GM18873 (cell line): ENCODE data around the gene C10orf71.

ENCODE experiments used
- ATAC-seq: cut with Tn5 transposase; IDR thresholded peaks from one replicate; pipeline ENCODE4 v1.9.1; 2021; ENCODE audit warnings: mild to moderate bottlenecking, moderate library complexity, moderate number of reproducible peaks; ENCODE audit not compliant: unreplicated experiment, low FRiP score

The C10orf71 gene

DNA sequence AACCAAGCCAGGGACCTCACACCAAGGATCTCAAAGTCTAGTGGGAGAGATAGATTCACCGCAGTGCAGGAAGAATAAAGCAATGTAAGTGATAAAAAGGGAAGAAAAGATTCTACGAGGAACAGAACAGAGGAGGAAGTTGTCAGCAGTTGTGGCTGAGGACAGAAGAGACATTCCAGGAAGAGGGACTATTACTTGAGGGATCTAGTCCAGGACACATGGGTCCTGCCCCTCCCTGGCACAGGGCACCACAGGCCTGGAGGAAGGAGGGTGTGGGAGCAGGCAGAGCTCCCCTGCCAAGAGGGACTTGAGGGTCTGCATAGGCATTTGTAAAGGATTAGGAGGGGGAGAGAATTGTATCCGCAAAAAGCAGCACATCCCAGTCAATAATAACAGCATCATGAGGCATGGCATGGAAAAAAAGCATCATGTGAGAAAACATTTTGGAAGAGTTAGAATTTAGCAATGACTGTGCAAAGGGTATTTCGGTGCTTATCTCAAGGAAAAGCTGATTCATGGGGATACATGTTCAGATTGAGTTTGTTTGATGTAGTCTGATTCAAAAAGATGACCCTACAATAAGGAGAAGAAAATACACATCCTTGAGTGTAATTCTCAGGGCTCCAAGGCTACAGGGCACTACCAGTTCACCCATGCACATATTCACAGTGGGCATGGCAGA lies 12.7 kb downstream of the C10orf71 start:
- no peak for ATAC-seq

DNA sequence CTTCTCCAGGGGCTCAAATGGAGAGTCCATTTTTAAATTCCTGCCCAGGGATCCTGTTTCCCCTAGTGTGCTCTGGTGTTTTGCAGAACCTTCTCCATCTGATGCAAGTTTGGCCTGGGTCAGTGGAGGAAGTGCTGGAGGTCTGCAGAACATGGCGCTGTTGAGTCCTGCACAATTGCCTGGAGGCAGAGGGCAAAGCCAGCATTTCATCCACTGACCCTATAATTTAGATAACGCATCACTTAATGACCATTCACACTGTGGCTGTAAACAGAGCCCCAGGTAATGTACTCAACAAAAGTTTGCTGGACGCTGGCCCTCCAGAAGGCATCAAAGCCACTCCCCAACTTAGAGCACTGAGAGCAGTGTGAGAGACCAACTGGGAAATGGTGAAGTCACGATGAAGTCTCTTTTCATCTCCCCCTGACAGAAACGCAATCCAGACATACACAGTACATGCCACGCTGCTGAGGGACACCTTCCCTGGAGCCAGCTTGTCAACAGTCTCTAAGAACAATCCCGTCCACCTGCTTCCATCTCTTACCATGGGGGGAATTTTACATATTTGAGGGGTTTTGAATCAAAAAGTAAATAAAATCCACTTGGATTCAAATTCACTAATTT lies 13.4 kb downstream of the C10orf71 start:
- no peak for ATAC-seq

DNA sequence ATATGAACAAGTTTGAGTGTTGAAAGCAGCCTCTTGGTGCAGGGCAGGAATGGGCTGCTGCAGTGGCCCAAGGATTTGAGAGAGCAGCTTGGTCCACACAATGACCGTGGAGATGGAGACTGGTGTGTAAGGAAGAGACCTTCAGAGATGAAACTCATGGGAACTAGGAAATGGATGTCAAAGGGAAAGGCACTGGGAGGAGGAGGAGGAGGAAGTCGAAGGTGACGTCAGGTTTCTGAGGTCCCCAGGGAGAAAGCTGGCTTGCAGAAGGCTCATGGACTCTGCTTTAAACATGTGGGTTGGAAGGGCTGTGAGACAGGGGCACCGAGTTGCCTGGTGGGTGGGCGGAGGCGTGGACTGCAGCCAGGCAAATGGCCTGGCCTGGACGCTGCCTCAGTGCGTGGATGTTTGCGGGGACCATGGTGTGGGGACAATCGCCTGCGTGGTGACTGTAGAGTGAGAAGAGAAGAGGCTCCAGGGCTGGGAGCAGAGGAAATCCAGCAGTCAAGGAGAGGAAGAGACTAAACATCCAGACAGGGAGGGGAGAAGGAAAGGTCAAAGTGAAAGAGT lies 14.6 kb downstream of the C10orf71 start:
- ATAC-seq = no peak

DNA sequence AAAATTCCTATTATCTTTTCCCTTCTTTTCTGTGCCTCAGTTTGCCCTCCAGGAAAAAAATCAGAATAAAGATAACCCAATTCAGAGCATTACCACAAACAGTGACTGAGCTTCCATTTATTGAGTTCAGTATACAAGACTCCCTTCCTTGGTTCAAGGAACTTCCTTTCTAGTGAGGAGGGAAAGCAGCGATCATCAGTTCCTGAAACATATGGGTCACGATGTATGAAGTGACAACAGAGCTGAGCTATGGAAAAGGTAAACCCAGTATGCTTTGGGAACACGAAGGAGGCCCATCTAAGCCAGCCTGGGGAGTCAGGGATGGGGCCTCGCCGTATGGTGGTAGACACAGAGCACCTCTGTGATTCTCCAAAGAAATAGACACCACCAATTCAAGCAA lies 15.8 kb downstream of the C10orf71 start:
- no peak for ATAC-seq

DNA sequence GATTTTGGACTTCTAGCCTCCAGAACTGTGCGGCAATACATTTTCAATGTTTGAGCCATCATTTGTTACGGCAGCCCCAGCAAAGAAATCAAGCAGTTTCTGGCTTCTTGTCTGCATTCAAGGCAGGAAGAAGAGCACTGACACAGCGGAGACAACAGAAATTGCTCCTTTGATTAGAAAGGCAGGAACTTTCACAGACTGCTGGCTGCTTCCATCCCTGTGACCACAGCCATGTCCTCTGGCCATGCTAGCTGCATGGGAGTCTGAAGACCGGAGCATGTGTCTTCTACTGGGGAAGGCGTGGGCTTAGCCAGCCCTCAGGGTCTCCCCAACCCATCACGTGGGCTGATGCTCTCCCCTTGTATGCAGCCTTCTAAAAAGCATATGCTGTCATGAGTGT lies 19.1 kb downstream of the C10orf71 start:
- no peak for ATAC-seq

DNA sequence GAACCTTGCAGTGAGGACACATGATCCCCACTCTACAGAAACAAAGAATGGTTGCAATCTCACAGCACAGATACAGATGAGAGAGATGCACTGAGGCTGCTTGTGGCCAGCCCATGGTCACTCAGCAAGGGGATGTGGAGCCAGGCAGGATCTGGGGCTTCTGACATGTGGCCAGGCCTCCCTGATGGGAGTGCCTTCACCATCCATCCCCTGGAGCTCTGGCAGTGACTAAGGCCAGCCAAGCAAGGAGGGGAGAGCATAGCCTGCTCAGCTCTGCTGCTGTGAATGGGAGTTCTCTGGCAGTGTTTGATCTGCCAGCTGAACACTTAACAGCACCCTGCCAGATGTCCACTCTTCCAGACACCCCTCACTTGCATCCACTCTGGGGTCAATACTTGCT lies 19.8 kb downstream of the C10orf71 start:
- ATAC-seq = no peak

DNA sequence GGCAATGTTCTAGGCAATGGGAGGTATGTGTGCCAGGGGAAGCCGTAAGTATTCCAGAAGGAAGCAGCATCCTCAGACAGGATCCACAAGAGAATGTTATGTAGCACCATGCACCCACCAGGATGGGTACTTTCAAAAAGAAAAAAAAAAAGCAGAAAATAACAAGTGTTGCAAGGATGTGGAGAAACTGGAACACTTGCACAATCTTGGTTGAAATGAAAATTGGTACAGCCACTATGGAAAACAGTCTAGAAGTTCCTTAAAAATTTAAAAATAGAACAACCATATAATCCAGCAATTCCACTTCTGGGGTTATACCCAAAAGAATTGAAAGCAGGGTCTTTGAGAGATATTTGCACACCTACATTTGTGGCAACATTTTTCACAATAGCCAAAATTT lies 20.2 kb downstream of the C10orf71 start:
- ATAC-seq = no peak

DNA sequence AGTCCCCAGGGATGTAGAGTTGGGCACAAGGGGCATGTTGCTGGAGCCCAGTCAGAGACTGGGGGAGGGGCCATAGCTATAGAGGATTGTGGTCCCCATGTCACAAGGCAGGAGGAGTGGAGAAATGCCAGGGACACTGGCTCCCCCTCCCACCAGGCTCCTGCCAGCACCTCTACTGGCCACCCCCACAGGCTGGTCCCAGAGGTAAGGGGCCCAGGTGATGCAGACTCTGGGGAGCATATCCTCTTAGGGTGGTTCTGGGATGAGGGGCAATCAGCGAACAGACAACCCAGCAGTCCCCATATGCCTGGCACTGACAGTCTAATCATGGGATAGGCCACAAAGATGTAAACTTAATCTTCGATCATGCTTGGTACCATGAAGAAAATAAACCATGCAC lies 21.2 kb downstream of the C10orf71 start:
- no peak for ATAC-seq

DNA sequence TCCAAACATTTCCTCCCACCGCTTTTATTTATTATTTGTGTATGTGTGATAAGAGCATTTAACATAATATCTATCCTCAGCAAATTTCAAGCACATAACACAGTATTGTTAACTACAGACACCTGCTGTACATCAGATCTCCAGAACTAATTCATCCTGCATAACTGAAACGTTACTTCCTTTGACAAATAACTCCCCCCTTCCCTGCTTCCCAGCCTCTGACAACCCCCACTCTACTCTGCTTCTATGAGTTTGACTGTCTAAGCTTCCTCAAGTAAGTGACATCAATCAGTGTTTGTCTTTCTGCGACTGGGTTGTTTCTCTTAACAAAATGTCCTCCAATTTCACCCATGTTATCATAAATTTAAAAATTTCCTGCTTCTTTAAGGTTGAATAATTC lies 22.1 kb downstream of the C10orf71 start:
- ATAC-seq = no peak

DNA sequence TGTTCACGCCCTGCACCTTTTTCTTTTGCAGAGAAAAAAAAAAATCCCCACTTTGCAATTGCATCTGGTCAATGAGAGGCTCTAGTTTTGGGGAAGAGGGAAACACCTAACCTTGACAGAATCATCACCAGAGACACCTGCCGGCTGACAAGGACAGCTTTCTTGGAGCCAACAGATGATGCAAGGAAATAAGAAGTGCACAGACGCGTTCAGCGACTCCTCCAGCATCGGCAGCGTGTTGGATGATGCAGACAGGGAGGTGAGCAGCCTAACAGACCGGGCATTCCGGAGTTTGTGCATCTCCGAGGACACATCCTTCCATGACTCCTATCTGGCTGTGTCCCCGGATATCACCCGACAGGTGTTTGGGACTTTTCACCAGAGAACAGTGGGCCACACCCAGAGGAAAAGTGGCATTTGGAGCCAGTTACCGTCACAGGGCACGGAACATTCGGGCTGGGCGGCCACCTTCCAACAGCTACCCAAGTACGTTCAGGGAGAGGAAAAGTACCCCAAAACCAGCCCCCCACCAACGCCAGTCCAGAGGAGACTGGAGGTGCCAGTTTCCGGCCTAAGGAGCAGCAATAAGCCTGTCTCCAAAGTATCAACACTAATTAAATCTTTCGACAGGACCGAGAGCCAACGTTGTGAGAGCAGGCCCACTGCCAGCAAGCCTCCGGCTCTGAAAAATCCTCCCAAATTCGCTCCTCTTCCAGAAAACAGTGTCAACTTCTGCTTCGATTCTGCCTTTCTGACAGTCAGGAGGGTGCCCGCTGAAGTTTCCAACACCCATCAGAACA lies 23.6 kb downstream of the C10orf71 start:
- ATAC-seq = no peak

DNA sequence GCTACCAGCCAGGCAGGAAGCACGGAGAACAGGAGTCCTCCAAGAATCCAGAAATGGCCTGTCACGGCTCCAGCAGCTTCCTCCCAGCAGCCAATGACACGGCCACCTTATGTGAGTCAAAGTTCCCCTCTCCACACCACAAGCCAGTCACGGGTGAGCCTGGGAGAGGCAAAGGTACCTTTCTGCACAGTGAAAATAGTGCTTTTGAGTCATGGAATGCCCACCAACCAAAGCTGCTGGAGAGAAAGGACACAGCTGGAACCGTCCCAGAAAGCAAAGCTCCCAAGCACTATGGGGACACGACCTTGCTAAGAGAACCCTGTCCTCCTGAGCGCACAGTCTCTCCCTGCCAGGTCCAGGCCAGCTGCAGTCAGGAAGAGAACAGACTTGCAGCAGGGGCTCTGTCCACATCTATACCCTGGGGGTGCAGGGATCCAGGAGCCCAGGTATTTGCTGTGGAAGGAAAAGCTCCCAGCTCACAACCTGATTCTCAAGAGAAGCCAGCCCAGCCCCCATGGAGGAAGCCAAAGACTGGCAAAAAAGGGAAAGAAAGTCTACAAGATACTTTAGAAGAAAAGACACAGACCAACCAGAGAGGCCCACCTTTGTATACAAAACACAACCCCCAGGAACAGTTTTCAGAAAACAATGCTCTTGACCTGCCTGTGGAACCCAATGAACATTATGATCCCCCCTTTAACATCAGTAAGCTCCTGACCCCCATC lies 24.4 kb downstream of the C10orf71 start:
- ATAC-seq = no peak

DNA sequence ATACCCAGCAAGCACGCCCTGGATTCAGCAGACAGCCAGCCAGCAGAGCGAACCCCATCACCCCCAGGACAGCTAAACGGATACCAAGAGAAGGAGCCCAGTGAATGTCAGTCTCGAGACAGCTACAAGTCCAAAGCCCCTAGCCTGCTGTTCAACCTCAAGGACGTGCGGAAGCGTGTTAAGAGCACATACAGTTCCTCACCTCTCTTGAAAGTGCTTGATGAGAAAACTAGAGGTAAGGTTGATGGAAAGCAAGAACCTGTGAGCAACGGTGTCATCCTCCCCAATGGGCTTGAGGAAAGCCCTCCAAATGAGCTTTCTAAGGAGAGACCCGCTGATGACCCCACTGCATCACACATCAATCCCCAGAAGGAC lies 24.9 kb downstream of the C10orf71 start:
- no peak for ATAC-seq

DNA sequence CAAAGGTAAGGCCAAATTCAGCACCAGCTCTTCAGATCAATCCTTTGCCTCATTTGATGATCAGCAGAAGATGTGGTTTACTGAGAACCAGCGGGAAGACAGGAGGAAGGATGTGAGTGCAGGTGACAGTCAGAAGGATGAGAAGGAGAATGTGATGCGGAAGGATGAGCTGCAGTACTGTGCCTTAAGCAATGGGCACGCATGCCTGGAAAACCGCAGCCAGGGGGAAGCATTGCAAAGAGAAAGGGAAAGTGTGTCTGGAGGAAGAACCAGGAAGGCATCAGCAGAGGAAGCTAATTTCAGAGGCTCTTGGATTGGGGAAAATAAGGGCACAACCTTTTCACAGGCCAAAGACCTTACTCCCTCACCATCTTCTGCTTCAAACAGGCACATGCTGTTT lies 25.7 kb downstream of the C10orf71 start:
- ATAC-seq = no peak

DNA sequence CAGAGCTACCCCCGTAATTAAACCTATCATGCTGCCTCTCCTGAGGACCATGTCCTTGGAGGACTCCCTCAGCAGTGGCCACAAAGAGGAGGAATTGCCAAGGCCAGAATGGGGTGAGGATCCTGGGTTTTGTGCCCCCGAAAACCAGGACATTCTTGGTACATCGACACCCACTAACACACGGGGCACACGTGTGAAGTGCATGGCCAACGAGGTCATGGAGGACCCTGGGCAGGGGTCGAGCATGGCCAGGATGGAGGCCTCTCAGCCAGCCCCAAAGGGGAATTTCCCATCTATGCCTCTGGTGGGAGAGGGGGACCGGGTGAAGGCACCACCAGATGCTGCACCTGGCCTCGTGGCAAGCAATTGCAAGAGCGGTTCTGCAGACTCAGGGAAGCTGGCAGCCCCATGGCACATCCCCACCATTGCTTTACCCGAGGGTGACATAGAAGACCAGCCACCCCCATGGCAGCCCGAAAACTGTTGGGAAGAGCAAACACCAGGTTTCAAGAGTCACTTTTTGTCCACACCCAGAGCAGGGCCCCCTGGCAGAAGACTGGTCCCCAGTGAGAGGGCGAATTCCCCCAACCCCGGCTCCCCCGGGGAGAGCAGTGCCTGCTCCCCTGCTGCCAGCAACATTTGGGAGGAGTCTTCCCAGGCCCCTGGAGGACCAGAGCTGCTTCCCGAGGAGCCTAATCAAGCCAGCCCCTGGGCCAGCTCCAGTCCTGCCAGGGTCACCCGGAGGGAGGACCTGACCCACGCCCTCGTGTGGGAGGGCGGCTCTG lies 26.4 kb downstream of the C10orf71 start:
- ATAC-seq = no peak

DNA sequence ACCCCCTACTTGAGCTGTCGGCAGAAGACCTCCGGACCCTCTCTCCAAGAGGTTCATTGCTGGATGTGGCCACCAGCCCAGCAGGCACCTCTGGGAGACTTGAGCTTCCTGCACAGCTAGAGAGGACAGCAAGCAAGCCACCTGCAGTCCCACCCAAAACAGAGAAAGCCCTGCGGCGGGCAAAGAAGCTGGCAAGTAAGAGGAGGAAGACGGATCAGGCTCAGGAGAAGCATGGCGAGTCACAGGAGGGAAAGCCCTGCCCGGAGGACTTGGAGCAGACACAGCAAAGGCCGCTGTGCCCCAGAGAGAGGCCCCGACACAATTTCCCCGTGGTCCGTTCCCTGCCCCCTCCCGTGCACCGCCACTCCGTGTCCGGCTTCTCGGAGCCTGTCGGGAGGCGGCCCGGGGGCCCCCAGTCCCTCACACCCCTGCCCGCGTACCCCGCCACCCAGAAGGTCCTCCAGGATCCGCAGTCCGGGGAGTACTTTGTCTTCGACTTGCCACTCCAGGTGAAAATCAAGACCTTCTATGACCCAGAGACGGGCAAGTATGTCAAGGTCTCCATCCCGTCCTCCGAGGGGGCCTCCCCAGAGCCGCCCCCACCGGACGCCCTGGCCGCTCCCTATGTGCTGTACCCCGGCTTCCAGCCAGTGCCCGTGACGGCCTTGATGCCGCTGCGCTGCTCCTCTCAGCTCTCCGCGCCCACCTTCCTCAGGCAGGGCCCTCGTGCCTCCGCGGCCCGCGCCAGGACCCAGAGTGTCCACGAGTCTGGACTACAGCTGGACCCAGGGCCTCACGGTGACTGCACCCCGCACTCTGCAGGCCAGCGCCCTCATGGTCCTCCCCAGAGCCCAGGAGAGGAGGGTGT lies 27.2 kb downstream of the C10orf71 start:
- no peak for ATAC-seq

DNA sequence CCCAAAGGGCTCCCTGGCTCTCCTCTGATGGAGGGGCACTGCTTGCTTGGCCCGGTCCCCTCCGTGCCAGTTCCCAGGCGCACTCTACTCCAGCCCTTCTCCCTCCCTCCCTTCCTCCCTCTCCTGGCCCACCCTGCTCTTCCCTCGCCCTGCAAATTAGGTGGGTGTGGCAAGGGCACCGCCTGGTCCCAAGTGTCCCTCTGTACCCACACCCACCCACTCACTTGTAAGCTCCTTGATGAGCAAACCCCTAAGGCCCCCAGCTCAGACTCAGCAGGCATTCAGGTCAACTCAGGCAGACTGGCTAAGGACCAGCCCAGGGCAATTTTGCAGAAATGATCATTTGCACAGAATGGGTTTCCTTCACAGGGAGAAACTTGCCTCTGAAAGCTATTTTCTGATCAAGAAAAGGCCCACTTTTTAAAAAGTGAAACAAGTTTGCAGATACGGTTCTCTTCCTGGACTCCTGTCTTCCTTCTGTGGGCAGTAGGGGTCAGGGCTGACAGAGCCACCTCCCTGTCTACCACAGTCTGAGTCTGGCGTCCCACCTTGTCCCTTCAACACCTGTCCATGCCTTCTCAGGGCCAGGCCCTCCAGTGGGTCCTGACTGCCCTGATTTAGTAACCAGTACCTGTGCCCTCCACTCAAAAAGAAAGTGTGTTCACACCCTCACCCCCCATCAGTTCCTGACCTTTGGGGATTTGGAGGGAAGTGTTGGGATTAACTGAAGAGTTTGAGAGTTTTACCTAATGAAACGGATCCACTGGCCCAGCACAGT lies 28.3 kb downstream of the C10orf71 start:
- ATAC-seq = no peak

DNA sequence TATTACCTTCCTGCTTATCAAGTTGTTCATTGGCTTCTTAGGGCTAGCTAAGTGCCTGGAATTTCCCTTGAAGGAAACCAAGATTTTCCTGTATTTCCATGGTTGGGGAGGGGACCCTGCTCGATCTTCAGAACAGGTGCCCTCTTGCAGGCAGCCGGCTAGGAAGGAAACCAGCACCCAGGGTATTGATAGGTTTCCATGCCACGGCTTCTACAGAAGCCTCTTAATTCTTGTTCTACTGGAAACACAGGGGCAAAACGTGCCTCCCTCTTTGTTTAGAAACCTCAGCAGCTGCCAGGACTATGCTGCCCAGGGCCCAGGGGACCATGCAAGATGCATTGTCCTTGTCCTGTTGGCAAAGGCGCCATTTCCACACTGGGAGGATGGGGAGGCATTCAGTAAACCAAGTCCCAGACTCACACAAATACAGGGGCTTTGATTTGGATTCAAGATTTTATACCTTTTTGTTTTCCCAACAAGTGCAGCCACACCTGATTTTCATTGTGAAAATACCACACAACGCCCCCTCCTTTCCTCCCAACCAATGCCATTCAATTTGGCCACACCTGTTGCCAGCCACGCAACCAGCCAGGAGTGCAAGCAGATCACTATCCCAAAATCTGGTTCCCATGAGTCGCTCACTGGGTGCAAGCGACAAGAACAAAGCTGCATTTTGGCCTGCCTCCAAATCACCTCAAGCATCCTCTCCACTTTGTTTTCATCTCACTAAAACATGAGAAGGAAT lies 29.6 kb downstream of the C10orf71 start:
- no peak for ATAC-seq

DNA sequence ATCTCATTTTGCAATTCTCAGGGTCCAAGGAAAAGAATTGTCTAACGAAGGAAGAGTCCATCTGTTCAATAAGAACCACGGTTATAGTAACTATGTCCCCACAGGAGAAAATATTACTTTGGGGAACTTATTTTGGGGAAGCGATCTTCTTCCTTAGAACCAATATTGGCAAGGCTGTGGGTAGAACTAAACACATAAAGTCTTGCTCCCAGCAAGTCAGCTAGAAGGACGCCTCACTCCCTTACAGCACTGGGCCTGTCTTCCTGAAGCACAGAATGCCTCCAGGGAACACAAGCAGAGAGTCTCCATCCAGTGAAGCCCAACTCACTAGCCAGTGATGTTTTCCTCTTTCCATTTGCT lies 30.2 kb downstream of the C10orf71 start:
- ATAC-seq = no peak
